Erythroblast (primary cell): Measurements from ENCODE around the gene SERINC5.
"Not testable (repeated sequence)": the region's sequence is repeated elsewhere in the genome, so short reads cannot be mapped to it uniquely, and the experiment has no call there.

ENCODE experiments used
- DNase-seq, 2 experiments: peaks; one replicate each; lab custom pipeline; 2025; lab: John Stamatoyannopoulos, UW
- GATA1 ChIP-seq: IDR thresholded peaks from 2 replicates; pipeline ENCODE4 v1.6.1; 2011; ENCODE audit warnings: low read depth, mild to moderate bottlenecking, control low read depth, low read length, moderate library complexity
- POLR2A ChIP-seq: IDR thresholded peaks from 2 replicates; pipeline ENCODE4 v1.6.1; 2011; ENCODE audit warnings: mild to moderate bottlenecking, low read length

SERINC5 gene

DNA sequence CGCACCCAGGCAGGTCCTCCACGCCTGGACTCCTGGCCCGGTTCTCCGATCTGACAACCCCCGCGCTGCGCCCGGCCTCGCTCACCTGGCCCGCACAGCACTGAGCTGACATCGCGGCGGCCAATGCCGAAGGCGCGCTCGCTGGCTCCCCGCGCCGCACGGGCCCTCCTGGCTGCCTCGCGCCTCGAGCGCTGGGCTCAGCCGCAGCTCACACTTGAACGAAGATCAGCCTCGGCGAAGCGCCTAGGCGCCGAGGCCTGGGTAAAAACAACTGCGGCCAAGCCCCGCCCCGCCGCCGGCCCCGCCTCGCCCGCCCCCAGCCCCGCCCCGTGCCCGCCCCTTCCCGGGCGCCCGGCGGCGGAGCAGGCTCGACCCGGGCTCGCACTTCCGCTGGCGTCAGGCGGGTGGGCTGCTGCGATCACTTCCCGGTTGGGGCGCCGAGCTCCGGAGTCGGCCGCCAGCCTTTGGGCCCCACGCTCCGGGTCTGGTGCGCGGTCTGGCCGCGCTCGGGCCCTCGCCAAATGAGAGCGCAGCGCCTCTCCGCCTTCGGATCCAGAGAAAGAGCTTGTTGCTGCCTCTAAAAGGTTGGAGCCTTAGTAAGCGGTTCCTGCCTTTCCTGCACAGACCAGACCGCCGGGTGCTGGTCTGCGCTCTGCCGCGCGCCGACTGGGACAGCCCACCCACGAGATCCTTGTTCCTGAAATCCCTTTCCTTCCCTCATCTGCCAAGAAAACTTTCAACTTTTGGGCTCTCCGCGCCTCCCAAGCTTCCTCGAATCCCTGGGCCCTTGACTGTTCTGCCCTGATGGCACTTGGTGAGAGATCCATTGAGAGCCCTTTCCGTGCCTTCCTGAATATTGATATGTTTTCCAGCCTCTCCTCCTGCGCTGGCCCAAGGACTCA lies at the start of gene SERINC5:
Gene SERINC5, minus strand, starts transcription at position 238 of the 902 bp plus-strand sequence. Its CDS starts 126 bp downstream, at position 112.
- TF ChIP-seq POLR2A = peak; percentile 96
- no peak for TF ChIP-seq GATA1
- peak; percentile 86 to 91 for DNase-seq

DNA sequence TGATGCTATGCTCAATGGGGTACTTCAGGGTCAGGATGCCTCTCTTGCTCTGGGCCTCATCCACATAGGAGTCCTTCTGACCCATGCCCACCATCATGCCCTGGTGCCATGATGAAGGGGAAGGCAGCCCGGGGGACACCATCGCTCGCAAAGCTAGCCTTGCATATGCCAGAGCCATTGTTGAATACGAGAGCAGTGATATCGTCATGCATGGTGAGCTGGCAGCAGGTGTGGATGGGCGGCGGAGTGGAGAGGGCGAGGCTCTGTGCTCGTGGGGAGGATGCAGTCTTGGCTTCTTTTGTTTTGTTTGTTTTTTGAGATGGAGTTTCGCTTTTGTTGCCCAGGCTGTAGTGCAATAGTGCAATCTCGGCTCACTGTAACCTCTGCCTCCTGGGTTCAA lies 46.8 kb upstream of the SERINC5 start:
- TF ChIP-seq GATA1 (no peak), POLR2A (no peak)

GRCh38 chr5:80301342-80301741 lies 45.5 kb upstream of the SERINC5 start:
- DNase-seq = not testable (repeated sequence)

More for the DNA sequence above, 46.8 kb upstream of the SERINC5 start:
- no peak for DNase-seq

DNA sequence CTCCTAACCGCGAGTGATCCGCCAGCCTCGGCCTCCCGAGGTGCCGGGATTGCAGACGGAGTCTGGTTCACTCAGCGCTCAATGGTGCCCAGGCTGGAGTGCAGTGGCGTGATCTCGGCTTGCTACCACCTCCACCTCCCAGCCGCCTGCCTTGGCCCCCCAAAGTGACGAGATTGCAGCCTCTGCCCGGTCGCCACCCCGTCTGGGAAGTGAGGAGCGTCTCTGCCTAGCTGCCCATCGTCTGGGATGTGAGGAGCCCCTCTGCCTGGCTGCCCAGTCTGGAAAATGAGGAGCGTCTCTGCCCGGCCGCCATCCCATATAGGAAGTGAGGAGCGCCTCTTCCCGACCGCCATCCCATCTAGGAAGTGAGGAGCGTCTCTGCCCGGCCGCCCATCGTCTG lies 44.9 kb upstream of the SERINC5 start:
- not testable (repeated sequence) for DNase-seq

GRCh38 chr5:80300125-80300524 lies 44.3 kb upstream of the SERINC5 start:
- no peak for DNase-seq
- TF ChIP-seq GATA1 (no peak), POLR2A (no peak)

- DNase-seq = no peak
- TF ChIP-seq POLR2A = no peak
- no peak for TF ChIP-seq GATA1
These were observed 43.8 kb upstream of the SERINC5 start for GRCh38 chr5:80299601-80300000.

- no peak for DNase-seq
- TF ChIP-seq POLR2A = no peak
- TF ChIP-seq GATA1 = no peak
These were observed 40.3 kb upstream of the SERINC5 start for GRCh38 chr5:80296121-80296520.

DNA sequence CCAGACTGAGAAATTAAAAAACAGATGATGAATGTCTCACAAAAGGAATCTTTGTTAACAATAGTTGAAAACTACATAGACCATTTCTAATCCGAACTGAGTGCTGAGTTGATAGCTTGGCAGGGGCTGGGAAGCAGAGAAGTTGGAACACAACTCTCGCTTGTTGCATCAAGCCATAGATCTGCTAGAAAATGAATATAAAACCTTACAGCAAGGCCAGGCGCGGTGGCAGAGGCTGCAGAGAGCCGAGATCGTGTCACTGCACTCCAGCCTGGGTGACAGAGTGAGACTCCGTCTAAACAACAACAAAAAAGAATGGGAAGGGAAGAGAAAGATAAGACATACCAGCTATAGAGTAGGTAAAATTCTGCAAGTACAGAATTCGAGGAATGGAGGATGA lies 35.9 kb upstream of the SERINC5 start:
- no peak for DNase-seq
- no peak for TF ChIP-seq POLR2A
- TF ChIP-seq GATA1 = no peak

- no peak for TF ChIP-seq GATA1
- TF ChIP-seq POLR2A = no peak
- DNase-seq = no peak
These were observed 33.5 kb upstream of the SERINC5 start for GRCh38 chr5:80289320-80289719.

- TF ChIP-seq GATA1 = no peak
- TF ChIP-seq POLR2A = no peak
- no peak for DNase-seq
These were observed 32.3 kb upstream of the SERINC5 start for GRCh38 chr5:80288177-80288576.

GRCh38 chr5:80284720-80285119 lies 28.9 kb upstream of the SERINC5 start:
- DNase-seq = no peak
- TF ChIP-seq POLR2A = no peak

DNA sequence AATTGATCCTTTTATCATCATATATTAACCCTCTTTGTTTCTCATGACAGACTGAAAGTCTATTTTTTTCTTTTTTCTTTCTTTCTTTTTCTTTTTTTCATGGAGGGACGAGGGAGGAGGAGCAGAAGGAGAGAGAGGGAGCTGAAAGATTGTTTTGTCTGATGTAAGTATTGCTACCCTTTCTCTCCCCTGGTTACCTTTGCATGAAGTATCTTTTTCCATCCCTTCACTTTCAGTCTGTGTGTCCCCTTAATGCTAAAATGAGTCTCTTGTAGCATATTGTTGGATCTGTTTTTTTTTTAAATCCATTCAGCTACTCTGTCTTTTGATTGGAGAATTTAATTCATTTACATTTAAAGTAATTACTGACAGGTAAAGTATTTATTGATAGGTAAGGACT lies 27.5 kb upstream of the SERINC5 start:
- no peak for TF ChIP-seq GATA1
- TF ChIP-seq POLR2A = no peak
- no peak for DNase-seq

DNA sequence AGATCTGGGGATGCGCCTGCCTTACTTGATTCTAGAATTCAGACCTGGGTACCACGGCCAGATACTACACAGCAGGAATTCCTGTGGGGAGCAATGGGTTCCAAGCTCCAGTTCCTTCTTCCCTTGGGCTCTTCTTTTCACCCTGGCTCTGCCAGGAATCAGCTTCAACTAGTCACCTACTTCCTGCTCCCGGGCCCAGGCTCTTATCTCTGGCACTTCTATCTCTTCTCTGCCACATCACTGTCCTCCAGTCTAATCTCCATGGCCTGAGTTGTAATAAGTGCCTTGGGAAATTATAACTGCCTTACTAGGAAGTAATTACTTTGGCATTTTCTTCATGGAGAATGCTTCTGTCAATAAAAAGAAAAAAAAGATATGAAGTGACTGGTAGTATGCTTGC lies 26.2 kb upstream of the SERINC5 start:
- TF ChIP-seq POLR2A = no peak
- TF ChIP-seq GATA1 = no peak
- peak; percentile 3 to 12 for DNase-seq

GRCh38 chr5:80277191-80277590 lies 21.3 kb upstream of the SERINC5 start:
- no peak for DNase-seq
- TF ChIP-seq POLR2A (no peak), GATA1 (no peak)

- DNase-seq = no peak
- TF ChIP-seq GATA1 = no peak
- no peak for TF ChIP-seq POLR2A
These were observed 20.3 kb upstream of the SERINC5 start for GRCh38 chr5:80276186-80276585.
